Stomach smooth muscle (tissue), 2 donors: ENCODE results near the gene KLHL3.
A peak's percentile ranks its signal among the peaks of the same experiment; 100 is the strongest.

ENCODE experiments used
- H3K27ac ChIP-seq: one replicate; pipeline ENCODE4 v1.7.0; 2013; ENCODE audit warnings: mild to moderate bottlenecking, low read length, inconsistent platforms
- H3K27me3 ChIP-seq, 2 donors: one replicate each; pipeline ENCODE4 v1.7.0; 2013; ENCODE audit warnings: low read length in 2 of 2; ENCODE audit not compliant: insufficient read depth in 2 of 2, control insufficient read depth in 1 of 2
- H3K36me3 ChIP-seq, 2 donors: one replicate each; pipeline ENCODE4 v1.7.0; 2013; ENCODE audit warnings: low read length in 2 of 2; ENCODE audit not compliant: control insufficient read depth in 2 of 2, insufficient read depth in 2 of 2
- H3K4me1 ChIP-seq: one replicate; pipeline ENCODE4 v1.7.0; 2013; ENCODE audit warnings: low read length; ENCODE audit not compliant: control insufficient read depth, insufficient read depth
- H3K4me3 ChIP-seq, 2 donors: one replicate each; pipeline ENCODE4 v1.7.0; 2013; ENCODE audit warnings: low read length in 2 of 2
- H3K9ac ChIP-seq, 2 donors: one replicate each; pipeline ENCODE4 v1.7.0; 2013; ENCODE audit warnings: low read length in 2 of 2, mild to moderate bottlenecking in 1 of 2
- H3K9me3 ChIP-seq, 2 donors: one replicate each; pipeline ENCODE4 v1.7.0; 2013; ENCODE audit warnings: low read length in 2 of 2; ENCODE audit not compliant: control insufficient read depth in 2 of 2
- donor health status: healthy.
- donor health status: Pancreatic carcinoma.

KLHL3 gene

GRCh38 chr5:137632716-137633115, 103.2 kb downstream of the KLHL3 start:
- Histone ChIP-seq H3K4me1 (peaks cover 7% of the 10 kb centered on the region), H3K4me3 (no peak overlapping the region), H3K9me3 (no peaks in the 10 kb centered on the region), H3K36me3 (no peaks in the 10 kb centered on the region), H3K27ac (no peak overlapping the region), H3K27me3 (no peaks in the 10 kb centered on the region), H3K9ac (no peak overlapping the region)

- H3K9ac ChIP-seq: no peak overlapping the region
- H3K36me3 ChIP-seq: no peaks in the 10 kb centered on the region
- H3K4me3 ChIP-seq: no peak overlapping the region
- no peaks in the 10 kb centered on the region for H3K27me3 ChIP-seq
- H3K9me3 ChIP-seq: no peaks in the 10 kb centered on the region
- H3K27ac ChIP-seq: no peak overlapping the region
- peaks cover 7% of the 10 kb centered on the region for H3K4me1 ChIP-seq
Observed at GRCh38 chr5:137631453-137631852, 104.4 kb downstream of the KLHL3 start.

GRCh38 chr5:137630972-137631370, 104.9 kb downstream of the KLHL3 start:
- no peaks in the 10 kb centered on the region for H3K36me3 ChIP-seq
- peaks cover 7% of the 10 kb centered on the region for H3K4me1 ChIP-seq
- no peak overlapping the region for H3K27ac ChIP-seq
- H3K9me3 ChIP-seq: no peaks in the 10 kb centered on the region
- no peaks in the 10 kb centered on the region for H3K27me3 ChIP-seq
- H3K4me3 ChIP-seq: no peak overlapping the region
- no peak overlapping the region for H3K9ac ChIP-seq

- Histone ChIP-seq H3K9ac (no peak overlapping the region), H3K4me1 (peaks cover 7% of the 10 kb centered on the region), H3K27me3 (no peaks in the 10 kb centered on the region), H3K9me3 (no peaks in the 10 kb centered on the region), H3K4me3 (no peak overlapping the region), H3K36me3 (peaks cover 0 to 4% of the 10 kb centered on the region in 2 donors), H3K27ac (no peak overlapping the region)
Observed at GRCh38 chr5:137630216-137630971, 105.5 kb downstream of the KLHL3 start.

GRCh38 chr5:137629646-137630045, 106.2 kb downstream of the KLHL3 start:
- Histone ChIP-seq H3K4me3 (peak overlapping the region in 1 of 2 donors; percentile 52), H3K27ac (no peak overlapping the region), H3K36me3 (peaks cover 0 to 4% of the 10 kb centered on the region in 2 donors), H3K27me3 (no peaks in the 10 kb centered on the region), H3K4me1 (peaks cover 7% of the 10 kb centered on the region), H3K9me3 (no peaks in the 10 kb centered on the region), H3K9ac (no peak overlapping the region)

- Histone ChIP-seq H3K9ac (no peak overlapping the region), H3K9me3 (no peaks in the 10 kb centered on the region), H3K36me3 (peaks cover 0 to 4% of the 10 kb centered on the region in 2 donors), H3K4me1 (peaks cover 7% of the 10 kb centered on the region), H3K4me3 (no peak overlapping the region), H3K27me3 (no peaks in the 10 kb centered on the region), H3K27ac (no peak overlapping the region)
Observed at GRCh38 chr5:137627706-137628105, 108.2 kb downstream of the KLHL3 start.

GRCh38 chr5:137627293-137627692, 108.6 kb downstream of the KLHL3 start:
- no peak overlapping the region for H3K27ac ChIP-seq

GRCh38 chr5:137624786-137625349, 111.0 kb downstream of the KLHL3 start:
- H3K9ac ChIP-seq: no peak overlapping the region
- H3K36me3 ChIP-seq: peaks cover 0 to 4% of the 10 kb centered on the region in 2 donors
- H3K27ac ChIP-seq: no peak overlapping the region
- no peaks in the 10 kb centered on the region for H3K27me3 ChIP-seq
- H3K4me3 ChIP-seq: no peak overlapping the region
- peaks cover 9% of the 10 kb centered on the region for H3K4me1 ChIP-seq
- H3K9me3 ChIP-seq: no peaks in the 10 kb centered on the region

More at GRCh38 chr5:137627293-137627692, 108.6 kb downstream of the KLHL3 start:
- Histone ChIP-seq H3K4me1 (peaks cover 10% of the 10 kb centered on the region), H3K9me3 (no peaks in the 10 kb centered on the region), H3K9ac (no peak overlapping the region), H3K4me3 (no peak overlapping the region), H3K27me3 (no peaks in the 10 kb centered on the region), H3K36me3 (peaks cover 0 to 4% of the 10 kb centered on the region in 2 donors)

- peaks cover 6% of the 10 kb centered on the region for H3K4me1 ChIP-seq
- no peak overlapping the region for H3K27ac ChIP-seq
- no peak overlapping the region for H3K4me3 ChIP-seq
- no peaks in the 10 kb centered on the region for H3K27me3 ChIP-seq
- H3K9me3 ChIP-seq: no peaks in the 10 kb centered on the region
- H3K36me3 ChIP-seq: peaks cover under 1 to 4% of the 10 kb centered on the region in 2 donors
- no peak overlapping the region for H3K9ac ChIP-seq
Observed at GRCh38 chr5:137622850-137623249, 113.0 kb downstream of the KLHL3 start.

- Histone ChIP-seq H3K27me3 (no peaks in the 10 kb centered on the region), H3K36me3 (peaks cover 2 to 4% of the 10 kb centered on the region in 2 donors), H3K27ac (no peak overlapping the region), H3K9ac (no peak overlapping the region), H3K9me3 (no peaks in the 10 kb centered on the region), H3K4me1 (peaks cover 6% of the 10 kb centered on the region), H3K4me3 (no peak overlapping the region)
Observed at GRCh38 chr5:137621861-137622823, 113.7 kb downstream of the KLHL3 start.
